Left colon (tissue), 2 donors: ENCODE data around the gene TUBA4A. TPM values are rescaled to one million over a fixed set of nuclear protein-coding genes. Genes with fewer than 3 reads are reported as not detected.
A peak's percentile ranks its signal among the peaks of the same experiment; 100 is the strongest.

ENCODE experiments used
- ATAC-seq: fragments of 200-7000 bp; cut with Tn5 transposase; one replicate; pipeline ENCODE4 v1.9.1; 2020; ENCODE audit warnings: mild to moderate bottlenecking, moderate library complexity
- DNase-seq, 2 donors: peaks; one replicate each; pipeline ENCODE4 v3.0.0-alpha.2; 2020
- intact Hi-C, 2 donors: fragments of 100-400 bp; cut with DNase I in 1 of 2; cut with micrococcal nuclease in 1 of 2; formaldehyde crosslinking; loops; one replicate each; pipeline versions ENCODE4 v1.11.2 to v1.14.0; 2022; cut with DNase I, micrococcal nuclease
- total RNA-seq, 2 donors: library from RNA; stranded (reverse); fragmentation: NEBNext Ultra II Directional; extraction: Animal tissue kit (Norgen Biotek cat#: 25700); gene quantifications; one replicate each; pipeline ENCODE4 v1.2.1, GENCODE V29; 2021
- donor health status: DM: no; HTN: no; CAD: no.
- donor health status: DM: yes; HTN: yes; CAD: no.

The TUBA4A gene
- total RNA-seq, 2 donors from 2014 or later: 60.2 to 83.1 TPM

- ATAC-seq: no peak
- intact Hi-C loops: no loop called here
Observed at GRCh38 chr2:219220652-219221402, 32.9 kb downstream of the TUBA4A start.

GRCh38 chr2:219219784-219220532 lies 33.8 kb downstream of the TUBA4A start:
- DNase-seq (no peak), ATAC-seq (no peak)
- intact Hi-C loops: no loop called here

More at GRCh38 chr2:219220652-219221402, 32.9 kb downstream of the TUBA4A start:
- DNase-seq: no peak

GRCh38 chr2:219218732-219219701 lies 34.7 kb downstream of the TUBA4A start, which contains the start of gene ABCB6:
TSS of gene ABCB6 (minus strand) at chr2:219218958. CDS start at chr2:219218673, 285 bp downstream.
- peak; percentile 96 for DNase-seq
- intact Hi-C loops: no loop called here
- peak; percentile 81 for ATAC-seq

- intact Hi-C loops: no loop called here
- DNase-seq (peak; percentile 70 to 78), ATAC-seq (peak; percentile 61)
Observed at GRCh38 chr2:219218217-219218731, 35.4 kb downstream of the TUBA4A start.

- no peak for ATAC-seq
- no peak for DNase-seq
- intact Hi-C loops: no loop called here
Observed at GRCh38 chr2:219216535-219216915, 37.2 kb downstream of the TUBA4A start.

- DNase-seq (no peak), ATAC-seq (no peak)
- intact Hi-C loops: no loop called here
Observed at GRCh38 chr2:219215871-219216534, 37.7 kb downstream of the TUBA4A start.

- intact Hi-C loops: no loop called here
- no peak for ATAC-seq
- DNase-seq: no peak
Observed at GRCh38 chr2:219214786-219215185, 38.9 kb downstream of the TUBA4A start.

GRCh38 chr2:219214141-219214540 lies 39.6 kb downstream of the TUBA4A start:
- no peak for DNase-seq
- intact Hi-C loops: no loop called here
- no peak for ATAC-seq

GRCh38 chr2:219213486-219214071 lies 40.1 kb downstream of the TUBA4A start:
- ATAC-seq: no peak
- intact Hi-C loops: no loop called here
- DNase-seq: no peak

- intact Hi-C loops: no loop called here
- no peak for DNase-seq
- ATAC-seq: no peak
Observed at GRCh38 chr2:219213026-219213415, 40.7 kb downstream of the TUBA4A start.

GRCh38 chr2:219210886-219211362 lies 42.8 kb downstream of the TUBA4A start:
- DNase-seq: no peak
- intact Hi-C loops: no loop called here
- no peak for ATAC-seq

- no peak for DNase-seq
- no peak for ATAC-seq
- intact Hi-C loops: no loop called here
Observed at GRCh38 chr2:219210196-219210885, 43.4 kb downstream of the TUBA4A start.

GRCh38 chr2:219209236-219210195 lies 44.2 kb downstream of the TUBA4A start:
- no peak for ATAC-seq
- intact Hi-C loops: no loop called here
- DNase-seq: no peak

GRCh38 chr2:219207884-219208740 lies 45.6 kb downstream of the TUBA4A start:
- ATAC-seq (no peak), DNase-seq (no peak)
- intact Hi-C loops: no loop called here

GRCh38 chr2:219207134-219207883 lies 46.4 kb downstream of the TUBA4A start:
- intact Hi-C loops: no loop called here

More at GRCh38 chr2:219207134-219207883, 46.4 kb downstream of the TUBA4A start:
- ATAC-seq (no peak), DNase-seq (no peak)
